Neural crest cell (in vitro differentiated cells): Measurements from ENCODE around the gene SLC37A3. TPM values are rescaled to one million over a fixed set of nuclear protein-coding genes. Genes with fewer than 3 reads are reported as not detected.

ENCODE experiments used
- DNase-seq: peaks from one replicate; pipeline ENCODE4 v3.0.0; 2021; ENCODE audit warnings: low read depth, mixed read lengths, low spot score
- H3K27ac Mint-ChIP-seq: one replicate; pipeline ENCODE4 v1.8.0; 2021; ENCODE audit warnings: mild to moderate bottlenecking, mixed read lengths; ENCODE audit not compliant: unreplicated experiment
- H3K27me3 Mint-ChIP-seq: 2 replicates; pipeline ENCODE4 v1.8.0; 2021; ENCODE audit warnings: low read depth, mild to moderate bottlenecking, mixed read lengths
- H3K36me3 Mint-ChIP-seq: 2 replicates; pipeline ENCODE4 v1.8.0; 2021; ENCODE audit warnings: low read depth, mild to moderate bottlenecking, mixed read lengths
- H3K4me1 Mint-ChIP-seq: 2 replicates; pipeline ENCODE4 v1.8.0; 2021; ENCODE audit warnings: mixed read lengths
- H3K4me3 Mint-ChIP-seq: one replicate; pipeline ENCODE4 v1.8.0; 2021; ENCODE audit warnings: mild to moderate bottlenecking, mixed read lengths
- H3K9me3 Mint-ChIP-seq: 2 replicates; pipeline ENCODE4 v1.8.0; 2021; ENCODE audit warnings: mixed read lengths
- CTCF ChIP-seq: fragments of 200-600 bp; sonication (generic); conservative IDR thresholded peaks from 2 replicates; pipeline ENCODE4 v1.5.0; 2021; ENCODE audit warnings: antibody characterized with exemption, mild to moderate bottlenecking
- total RNA-seq: library from RNA; stranded (reverse); gene quantifications from 2 replicates; pipeline ENCODE4 v1.2.1, GENCODE V29; 2021

SLC37A3 gene
- total RNA-seq, 1 donor from 2014 or later: 48.2 TPM

- Mint-ChIP-seq H3K4me1 (no peaks in the 10 kb centered on the region), H3K4me3 (no peak overlapping the region), H3K27me3 (no peaks in the 10 kb centered on the region), H3K9me3 (no peaks in the 10 kb centered on the region), H3K27ac (no peak overlapping the region), H3K36me3 (no peaks in the 10 kb centered on the region)
- no peak for DNase-seq
- no peak for TF ChIP-seq CTCF
Observed at GRCh38 chr7:140285938-140286337, 112.4 kb downstream of the SLC37A3 start.

GRCh38 chr7:140284062-140284461 is 114.3 kb downstream of the SLC37A3 start:
- no peaks in the 10 kb centered on the region for H3K4me1 Mint-ChIP-seq
- TF ChIP-seq CTCF: no peak
- no peaks in the 10 kb centered on the region for H3K36me3 Mint-ChIP-seq
- H3K27me3 Mint-ChIP-seq: no peaks in the 10 kb centered on the region
- no peak overlapping the region for H3K4me3 Mint-ChIP-seq
- peaks cover 2% of the 10 kb centered on the region for H3K9me3 Mint-ChIP-seq
- H3K27ac Mint-ChIP-seq: no peak overlapping the region
- no peak for DNase-seq

Other genes with a start within 250 kb of the SLC37A3 start
- gene KDM7A, start 221.5 kb downstream of the SLC37A3 start, total RNA-seq: 4.9 and 5.2 TPM in 2 replicates
- not detected in 2 replicates for gene RAB19, start 5.5 kb upstream of the SLC37A3 start, total RNA-seq
- gene MKRN1, start 81.0 kb upstream of the SLC37A3 start, total RNA-seq: 69.3 and 81.2 TPM in 2 replicates
- 29.8 and 33.7 TPM in 2 replicates for gene DENND2A, start 242.3 kb upstream of the SLC37A3 start, total RNA-seq